ENCODE results near the gene TENT4A. TPM values are rescaled to one million over a fixed set of nuclear protein-coding genes. Genes with fewer than 3 reads are reported as not detected.
"Not testable (repeated sequence)": the region's sequence is repeated elsewhere in the genome, so short reads cannot be mapped to it uniquely, and the experiment has no call there.

Gene TENT4A
- total RNA-seq, 1 experiment from 2014 or later, result 21.6 TPM

DNA sequence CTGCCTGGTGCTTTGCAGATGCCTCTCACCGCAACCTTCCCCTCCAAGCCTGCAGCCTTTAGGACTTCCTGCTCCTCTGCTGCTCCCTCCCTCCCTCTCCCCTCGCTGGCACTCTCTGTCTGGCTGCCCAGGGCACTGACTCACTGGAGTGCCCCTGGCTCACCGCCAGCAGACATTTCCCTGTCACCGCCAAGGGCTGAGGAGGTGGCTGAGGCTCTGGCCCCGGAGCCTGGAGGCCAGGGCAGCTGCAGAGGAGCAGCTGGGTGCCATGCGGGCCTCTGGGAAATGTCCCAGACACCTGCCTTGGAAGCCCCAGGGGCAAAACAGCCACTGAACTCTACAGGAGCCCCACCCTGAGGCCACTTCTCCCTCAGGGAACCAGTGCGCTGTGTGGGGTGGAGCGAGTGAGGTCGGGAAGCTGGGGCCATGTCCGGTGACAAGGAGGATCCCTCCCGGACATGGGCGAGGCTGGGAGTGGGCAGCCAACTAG lies 53.4 kb downstream of the TENT4A start:
- Histone ChIP-seq H3K4me3 (peak overlapping the region; percentile 19), H3K27me3 (no peaks in the 10 kb centered on the region), H3K36me3 (no peaks in the 10 kb centered on the region), H3K27ac (peak overlapping the region; percentile 22; the same call in 1 of the 2 replicates), H3K9me3 (replicated peaks) (no peaks in the 10 kb centered on the region), H3K4me1 (peaks cover 4% of the 10 kb centered on the region; the same call in 1 of the 2 replicates)
- DNase-seq, result peak; percentile 88

- peaks cover 4% of the 10 kb centered on the region; the same call in 1 of the 2 replicates for H3K4me1 ChIP-seq
- no peaks in the 10 kb centered on the region for H3K27me3 ChIP-seq
- peak; percentile 30 to 48 for DNase-seq
- no peaks in the 10 kb centered on the region for H3K9me3 ChIP-seq (replicated peaks)
- no peak overlapping the region for H3K4me3 ChIP-seq
- H3K36me3 ChIP-seq, result no peaks in the 10 kb centered on the region
- H3K27ac ChIP-seq, result no peak overlapping the region
These were observed 54.3 kb downstream of the TENT4A start for GRCh38 chr5:6767481-6768063.

DNA sequence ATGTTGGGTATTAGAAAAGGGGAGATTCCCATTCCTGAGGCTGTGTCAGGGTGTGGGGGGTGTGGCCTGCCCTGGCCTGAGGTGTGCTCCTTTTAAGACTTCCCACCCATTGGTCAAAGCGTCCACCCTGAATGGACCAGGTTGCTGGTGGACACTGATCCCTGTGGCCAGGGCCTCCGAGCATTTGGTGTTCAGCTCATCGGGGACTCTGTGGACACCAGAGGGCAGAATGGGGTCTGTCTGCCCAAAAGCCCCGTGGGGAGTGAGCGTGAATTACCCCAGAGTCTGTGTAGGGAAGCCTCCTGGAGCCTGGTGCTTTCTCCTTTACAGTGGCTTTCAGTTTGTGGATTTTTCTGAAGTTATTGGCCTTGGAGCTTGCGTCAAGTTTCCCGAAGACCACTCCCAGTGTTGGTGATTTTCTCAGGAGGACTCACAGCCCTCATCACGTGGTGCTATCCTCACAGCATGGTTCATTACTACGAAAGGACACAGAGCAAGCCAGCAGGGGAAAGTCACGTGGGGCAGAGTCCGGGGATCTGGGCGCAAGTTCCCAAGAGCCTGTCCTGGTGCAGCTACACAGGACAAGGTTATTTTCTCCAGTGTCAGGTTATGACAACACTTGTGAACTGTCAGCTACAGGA lies 55.5 kb downstream of the TENT4A start:
- DNase-seq, result no peak
- no peaks in the 10 kb centered on the region for H3K27me3 ChIP-seq
- H3K9me3 ChIP-seq (replicated peaks), result no peaks in the 10 kb centered on the region
- no peaks in the 10 kb centered on the region for H3K36me3 ChIP-seq
- H3K27ac ChIP-seq, result no peak overlapping the region
- H3K4me3 ChIP-seq, result no peak overlapping the region
- H3K4me1 ChIP-seq, result peaks cover 4% of the 10 kb centered on the region; the same call in 1 of the 2 replicates

DNA sequence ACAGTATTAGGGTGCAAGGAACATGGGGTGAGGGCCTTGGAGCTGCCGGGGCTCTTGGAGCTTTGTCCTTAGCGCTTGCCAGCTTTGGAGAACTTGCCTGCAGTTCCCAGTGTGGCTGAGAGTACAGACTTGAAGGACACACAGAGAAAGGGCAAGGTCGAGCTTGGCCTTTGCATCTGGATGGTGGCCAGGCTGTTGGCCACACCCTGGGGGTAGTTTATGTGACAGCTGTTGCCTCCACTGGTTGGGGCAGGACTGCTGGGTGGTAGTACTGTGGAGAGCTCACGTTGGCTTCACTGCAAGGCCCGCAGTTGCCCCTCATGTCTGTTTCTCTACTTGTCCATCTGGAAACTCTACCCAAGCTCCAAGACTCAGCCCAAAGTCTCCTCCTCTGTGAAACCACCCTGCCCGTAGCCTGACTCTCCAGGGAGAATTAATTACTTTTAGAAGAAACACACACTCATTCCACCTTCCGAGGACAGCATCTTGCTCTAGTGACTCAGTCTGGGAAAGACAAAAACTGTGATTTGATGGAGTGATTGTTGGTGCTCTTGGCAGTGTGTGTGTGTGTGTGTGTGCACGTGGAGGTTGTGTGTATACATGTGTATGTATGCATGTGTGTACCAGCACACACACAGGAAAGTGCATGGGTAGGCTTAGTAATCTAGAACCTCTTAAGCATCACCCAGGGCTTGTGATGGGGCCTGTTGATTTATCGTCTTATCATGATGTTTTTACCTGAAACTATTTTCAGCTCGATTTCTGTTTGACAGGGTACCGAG lies 57.8 kb downstream of the TENT4A start:
- no peak overlapping the region for H3K27ac ChIP-seq
- H3K9me3 ChIP-seq (replicated peaks), result no peaks in the 10 kb centered on the region
- DNase-seq, result no peak
- no peaks in the 10 kb centered on the region for H3K36me3 ChIP-seq
- no peaks in the 10 kb centered on the region for H3K27me3 ChIP-seq
- peaks cover under 1% of the 10 kb centered on the region; the same call in 1 of the 2 replicates for H3K4me1 ChIP-seq
- no peak overlapping the region for H3K4me3 ChIP-seq

DNA sequence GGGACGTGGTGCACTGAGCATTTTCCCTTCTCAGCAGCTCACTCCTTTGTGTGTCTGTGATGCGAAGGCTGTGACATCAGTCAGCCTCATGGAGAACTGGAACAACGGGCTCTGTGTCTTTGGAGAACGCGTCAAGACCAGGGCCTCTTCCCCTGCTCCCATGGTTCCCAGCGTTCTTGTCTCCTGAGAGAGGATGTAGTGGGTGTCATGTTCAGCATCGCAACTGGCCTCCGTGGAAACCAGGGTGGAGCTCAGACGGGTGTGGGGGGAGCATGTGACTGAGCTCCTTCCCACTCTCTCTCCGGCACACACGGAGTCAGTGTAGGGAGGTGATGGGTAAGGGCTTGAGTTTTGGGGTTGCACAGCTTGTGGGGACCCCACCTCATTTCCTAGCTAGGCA lies 59.7 kb downstream of the TENT4A start:
- no peaks in the 10 kb centered on the region for H3K9me3 ChIP-seq (replicated peaks)
- no peak overlapping the region for H3K27ac ChIP-seq

GRCh38 chr5:6773342-6774035 lies 60.3 kb downstream of the TENT4A start:
- Histone ChIP-seq H3K4me1 (no peaks in the 10 kb centered on the region), H3K9me3 (replicated peaks) (no peaks in the 10 kb centered on the region), H3K27ac (no peak overlapping the region), H3K27me3 (no peaks in the 10 kb centered on the region), H3K36me3 (no peaks in the 10 kb centered on the region), H3K4me3 (peak overlapping the region; percentile 44)
- DNase-seq, result peak; percentile 33 to 56

More for the DNA sequence above, 59.7 kb downstream of the TENT4A start:
- Histone ChIP-seq H3K36me3 (no peaks in the 10 kb centered on the region), H3K4me1 (no peaks in the 10 kb centered on the region), H3K4me3 (peak overlapping the region; percentile 44), H3K27me3 (no peaks in the 10 kb centered on the region)
- DNase-seq, result peak; percentile 33 to 60

DNA sequence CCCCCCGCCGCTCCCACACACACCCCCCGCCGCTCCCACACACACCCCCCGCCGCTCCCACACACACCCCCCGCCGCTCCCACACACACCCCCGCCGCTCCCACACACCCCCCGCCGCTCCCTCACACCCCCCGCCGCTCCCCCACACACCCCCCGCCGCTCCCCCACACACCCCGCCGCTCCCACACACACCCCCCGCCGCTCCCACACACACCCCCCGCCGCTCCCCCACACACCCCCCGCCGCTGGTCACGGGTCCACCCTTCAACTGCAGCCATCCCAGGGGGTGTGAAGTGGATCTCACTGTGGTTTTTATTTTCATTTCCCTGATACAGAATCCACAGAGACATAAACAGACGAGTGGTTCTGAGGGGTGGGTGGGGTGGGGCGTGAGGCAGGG lies 61.0 kb downstream of the TENT4A start:
- not testable (repeated sequence) for H3K4me1 ChIP-seq; DNase-seq; H3K9me3 ChIP-seq (replicated peaks); H3K36me3 ChIP-seq; H3K27ac ChIP-seq; H3K4me3 ChIP-seq; H3K27me3 ChIP-seq

DNA sequence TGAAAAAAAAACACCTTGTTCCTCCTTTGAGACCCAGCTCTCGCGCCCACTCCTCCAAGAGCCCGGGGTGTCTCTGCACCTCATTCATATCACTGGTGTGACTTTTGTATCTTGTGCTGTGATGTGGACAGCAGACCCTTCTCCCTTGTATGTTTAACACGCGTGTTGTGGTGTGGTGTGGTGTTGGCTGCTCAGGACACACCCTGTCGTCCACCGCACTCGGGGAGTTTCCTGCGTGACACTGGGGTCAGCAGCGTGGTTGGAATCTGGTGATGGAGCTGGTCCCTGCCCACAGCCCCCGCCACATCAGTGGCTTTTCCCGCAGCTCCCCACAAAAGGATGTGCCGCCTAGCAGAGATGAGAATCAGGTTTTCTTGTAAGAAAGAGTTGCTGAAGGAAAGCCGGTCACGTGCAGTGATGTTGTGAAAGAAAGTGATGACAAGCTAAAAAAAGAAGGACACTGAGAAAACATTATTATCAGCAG lies 61.5 kb downstream of the TENT4A start:
- Histone ChIP-seq H3K27me3 (no peaks in the 10 kb centered on the region), H3K27ac (no peak overlapping the region), H3K4me3 (no peak overlapping the region), H3K36me3 (no peaks in the 10 kb centered on the region), H3K9me3 (replicated peaks) (no peaks in the 10 kb centered on the region), H3K4me1 (no peaks in the 10 kb centered on the region)
- DNase-seq, result no peak

DNA sequence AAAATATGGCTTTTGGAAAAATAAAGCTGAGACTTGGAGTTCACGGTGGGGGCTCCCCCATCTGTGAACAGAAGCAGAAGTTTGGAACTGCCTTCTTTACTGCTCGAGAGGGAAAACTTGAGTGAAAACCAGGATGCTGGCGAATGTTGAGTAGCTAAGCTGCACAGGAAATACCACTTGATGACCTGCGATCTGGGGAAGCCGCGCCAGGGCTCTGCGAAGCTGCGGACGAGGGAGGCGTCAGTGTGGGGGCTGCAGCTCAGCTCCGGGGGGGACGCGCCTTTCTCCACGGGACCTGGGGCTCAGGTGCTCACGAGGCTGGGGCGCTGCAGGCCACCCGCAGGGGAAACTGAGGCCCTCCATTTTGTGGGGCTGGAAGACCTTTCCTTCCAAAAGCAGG lies 62.3 kb downstream of the TENT4A start:
- Histone ChIP-seq H3K4me1 (no peaks in the 10 kb centered on the region), H3K36me3 (no peaks in the 10 kb centered on the region), H3K9me3 (replicated peaks) (no peaks in the 10 kb centered on the region), H3K27me3 (no peaks in the 10 kb centered on the region), H3K27ac (no peak overlapping the region), H3K4me3 (no peak overlapping the region)
- no peak for DNase-seq

- H3K27ac ChIP-seq, result no peak overlapping the region
- no peaks in the 10 kb centered on the region for H3K9me3 ChIP-seq (replicated peaks)
- H3K27me3 ChIP-seq, result no peaks in the 10 kb centered on the region
- no peaks in the 10 kb centered on the region for H3K36me3 ChIP-seq
- no peaks in the 10 kb centered on the region for H3K4me1 ChIP-seq
- no peak overlapping the region for H3K4me3 ChIP-seq
- DNase-seq, result peak; percentile 26 to 58
These were observed 67.7 kb downstream of the TENT4A start for GRCh38 chr5:6780802-6781391.

- H3K27ac ChIP-seq, result no peak overlapping the region
- H3K4me3 ChIP-seq, result no peak overlapping the region
- no peaks in the 10 kb centered on the region for H3K27me3 ChIP-seq
- H3K36me3 ChIP-seq, result no peaks in the 10 kb centered on the region
- H3K9me3 ChIP-seq (replicated peaks), result no peaks in the 10 kb centered on the region
- no peaks in the 10 kb centered on the region for H3K4me1 ChIP-seq
- no peak for DNase-seq
These were observed 68.5 kb downstream of the TENT4A start for GRCh38 chr5:6781716-6782115.

GRCh38 chr5:6783787-6784186 lies 70.6 kb downstream of the TENT4A start:
- Histone ChIP-seq H3K9me3 (replicated peaks) (no peaks in the 10 kb centered on the region), H3K4me1 (no peaks in the 10 kb centered on the region), H3K36me3 (no peaks in the 10 kb centered on the region), H3K4me3 (no peak overlapping the region), H3K27me3 (no peaks in the 10 kb centered on the region), H3K27ac (no peak overlapping the region)
- no peak for DNase-seq

GRCh38 chr5:6784481-6784880 lies 71.2 kb downstream of the TENT4A start:
- DNase-seq, result no peak
- Histone ChIP-seq H3K27ac (no peak overlapping the region), H3K9me3 (replicated peaks) (no peaks in the 10 kb centered on the region), H3K27me3 (no peaks in the 10 kb centered on the region), H3K36me3 (no peaks in the 10 kb centered on the region), H3K4me3 (no peak overlapping the region), H3K4me1 (no peaks in the 10 kb centered on the region)

DNA sequence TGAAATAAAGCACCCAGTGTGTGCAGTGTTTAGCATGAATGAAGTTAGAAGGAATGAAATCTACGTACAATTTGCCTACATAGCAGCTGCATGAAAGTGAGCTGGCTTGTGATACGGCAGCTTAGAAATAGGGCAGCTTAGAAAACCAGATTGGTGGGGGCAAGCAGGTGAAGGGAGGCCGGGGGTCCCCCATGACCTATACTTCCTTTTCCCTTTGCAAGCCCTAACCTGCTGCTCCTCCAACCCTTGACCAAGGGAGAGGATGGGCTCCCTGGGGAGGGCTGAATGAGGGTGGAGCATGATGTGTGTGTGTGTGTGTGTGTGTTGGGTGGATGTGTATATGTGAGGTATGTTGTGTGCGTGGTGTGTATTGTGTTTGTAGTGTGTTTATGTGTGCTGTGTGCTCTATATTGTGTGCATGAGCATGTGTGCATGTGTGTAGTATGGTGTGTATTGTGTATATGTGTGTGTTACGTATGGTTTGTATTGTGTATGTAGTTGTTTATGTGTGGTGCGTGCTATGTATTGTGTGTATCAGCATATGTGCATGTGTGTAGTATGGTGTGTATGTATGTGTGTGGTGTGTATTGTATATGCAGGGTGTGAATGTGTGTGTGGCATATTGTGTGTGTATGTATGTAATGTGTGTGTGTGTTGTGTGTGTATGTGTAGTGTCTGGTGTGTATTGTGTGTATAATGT lies 72.1 kb downstream of the TENT4A start:
- Histone ChIP-seq H3K36me3 (no peaks in the 10 kb centered on the region), H3K4me3 (no peak overlapping the region), H3K27me3 (no peaks in the 10 kb centered on the region), H3K9me3 (replicated peaks) (no peaks in the 10 kb centered on the region), H3K4me1 (no peaks in the 10 kb centered on the region), H3K27ac (no peak overlapping the region)
- DNase-seq, result no peak
